ENCODE measurements around the gene SMTN.

- TF ChIP-seq CTCF (IDR thresholded peaks at IDR 0.05) (no peak), POLR2A (IDR thresholded peaks at IDR 0.05) (no peak)
Observed at GRCh38 chr22:31120642-31121041, 39.5 kb downstream of the SMTN start.
